ENCODE data around the gene NAV3. TPM values are rescaled to one million over a fixed set of nuclear protein-coding genes. Genes with fewer than 3 reads are reported as not detected.

NAV3 gene
- polyA plus RNA-seq, 1 donor from 2014 or later = 36.9 TPM

GRCh38 chr12:78194448-78194847 is 363.8 kb downstream of the NAV3 start:
- Histone ChIP-seq H3K27me3 (ENCODE audit: insufficient read depth, low read depth, low read length) (no peaks in the 10 kb centered on the region), H3K36me3 (ENCODE audit: insufficient read depth, low read length) (no peaks in the 10 kb centered on the region), H3K4me2 (ENCODE audit: low read length) (no peak overlapping the region), H3K9me3 (ENCODE audit: low read length) (no peaks in the 10 kb centered on the region), H3K27ac (ENCODE audit: low read length) (no peak overlapping the region), H3K9ac (ENCODE audit: low read length) (no peak overlapping the region), H2AFZ (ENCODE audit: low read depth, low read length) (no peak overlapping the region), H3K9me2 (ENCODE audit: insufficient read depth, low read length) (no peaks in the 10 kb centered on the region), H3K79me2 (replicated peaks; ENCODE audit: insufficient read depth, low read length) (no peaks in the 10 kb centered on the region), H3K4me3 (ENCODE audit: low read length) (no peak overlapping the region), H3F3A (ENCODE audit: insufficient read depth, low read length, poor library complexity, severe bottlenecking) (no peaks in the 10 kb centered on the region), H4K20me1 (ENCODE audit: insufficient read depth) (no peaks in the 10 kb centered on the region)
- TF ChIP-seq RAD21 (conservative IDR thresholded peaks at IDR 0.05) = no peak
- no peak for TF ChIP-seq EP300 (conservative IDR thresholded peaks at IDR 0.05; ENCODE audit: poor library complexity, severe bottlenecking)

GRCh38 chr12:78198896-78199295 is 368.2 kb downstream of the NAV3 start:
- Histone ChIP-seq H3K27me3 (ENCODE audit: insufficient read depth, low read depth, low read length) (no peaks in the 10 kb centered on the region), H3F3A (ENCODE audit: insufficient read depth, low read length, poor library complexity, severe bottlenecking) (no peaks in the 10 kb centered on the region), H3K4me3 (ENCODE audit: low read length) (no peak overlapping the region), H3K9me3 (ENCODE audit: low read length) (no peaks in the 10 kb centered on the region), H3K4me2 (ENCODE audit: low read length) (no peak overlapping the region), H3K36me3 (ENCODE audit: insufficient read depth, low read length) (no peaks in the 10 kb centered on the region), H3K9me2 (ENCODE audit: insufficient read depth, low read length) (no peaks in the 10 kb centered on the region), H3K27ac (ENCODE audit: low read length) (no peak overlapping the region), H4K20me1 (ENCODE audit: insufficient read depth) (no peaks in the 10 kb centered on the region), H2AFZ (ENCODE audit: low read depth, low read length) (no peak overlapping the region), H3K79me2 (replicated peaks; ENCODE audit: insufficient read depth, low read length) (no peaks in the 10 kb centered on the region), H3K9ac (ENCODE audit: low read length) (no peak overlapping the region)
- no peak for TF ChIP-seq SMC3 (conservative IDR thresholded peaks at IDR 0.05; ENCODE audit: poor library complexity)
- no peak for TF ChIP-seq EZH2 (IDR thresholded peaks at IDR 0.05; ENCODE audit: borderline replicate concordance, insufficient read depth, low read length, poor library complexity, severe bottlenecking)
- TF ChIP-seq, protein P1, sequence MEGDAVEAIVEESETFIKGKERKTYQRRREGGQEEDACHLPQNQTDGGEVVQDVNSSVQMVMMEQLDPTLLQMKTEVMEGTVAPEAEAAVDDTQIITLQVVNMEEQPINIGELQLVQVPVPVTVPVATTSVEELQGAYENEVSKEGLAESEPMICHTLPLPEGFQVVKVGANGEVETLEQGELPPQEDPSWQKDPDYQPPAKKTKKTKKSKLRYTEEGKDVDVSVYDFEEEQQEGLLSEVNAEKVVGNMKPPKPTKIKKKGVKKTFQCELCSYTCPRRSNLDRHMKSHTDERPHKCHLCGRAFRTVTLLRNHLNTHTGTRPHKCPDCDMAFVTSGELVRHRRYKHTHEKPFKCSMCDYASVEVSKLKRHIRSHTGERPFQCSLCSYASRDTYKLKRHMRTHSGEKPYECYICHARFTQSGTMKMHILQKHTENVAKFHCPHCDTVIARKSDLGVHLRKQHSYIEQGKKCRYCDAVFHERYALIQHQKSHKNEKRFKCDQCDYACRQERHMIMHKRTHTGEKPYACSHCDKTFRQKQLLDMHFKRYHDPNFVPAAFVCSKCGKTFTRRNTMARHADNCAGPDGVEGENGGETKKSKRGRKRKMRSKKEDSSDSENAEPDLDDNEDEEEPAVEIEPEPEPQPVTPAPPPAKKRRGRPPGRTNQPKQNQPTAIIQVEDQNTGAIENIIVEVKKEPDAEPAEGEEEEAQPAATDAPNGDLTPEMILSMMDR (IDR thresholded peaks at IDR 0.05; ENCODE audit: poor library complexity, severe bottlenecking) = no peak
- no peak for TF ChIP-seq POLR2AphosphoS5 (IDR thresholded peaks at IDR 0.05)
- TF ChIP-seq EP300 (conservative IDR thresholded peaks at IDR 0.05; ENCODE audit: poor library complexity, severe bottlenecking) = no peak
- no peak for TF ChIP-seq MXI1 (conservative IDR thresholded peaks at IDR 0.05; ENCODE audit: poor library complexity, severe bottlenecking)
- TF ChIP-seq, protein P2, sequence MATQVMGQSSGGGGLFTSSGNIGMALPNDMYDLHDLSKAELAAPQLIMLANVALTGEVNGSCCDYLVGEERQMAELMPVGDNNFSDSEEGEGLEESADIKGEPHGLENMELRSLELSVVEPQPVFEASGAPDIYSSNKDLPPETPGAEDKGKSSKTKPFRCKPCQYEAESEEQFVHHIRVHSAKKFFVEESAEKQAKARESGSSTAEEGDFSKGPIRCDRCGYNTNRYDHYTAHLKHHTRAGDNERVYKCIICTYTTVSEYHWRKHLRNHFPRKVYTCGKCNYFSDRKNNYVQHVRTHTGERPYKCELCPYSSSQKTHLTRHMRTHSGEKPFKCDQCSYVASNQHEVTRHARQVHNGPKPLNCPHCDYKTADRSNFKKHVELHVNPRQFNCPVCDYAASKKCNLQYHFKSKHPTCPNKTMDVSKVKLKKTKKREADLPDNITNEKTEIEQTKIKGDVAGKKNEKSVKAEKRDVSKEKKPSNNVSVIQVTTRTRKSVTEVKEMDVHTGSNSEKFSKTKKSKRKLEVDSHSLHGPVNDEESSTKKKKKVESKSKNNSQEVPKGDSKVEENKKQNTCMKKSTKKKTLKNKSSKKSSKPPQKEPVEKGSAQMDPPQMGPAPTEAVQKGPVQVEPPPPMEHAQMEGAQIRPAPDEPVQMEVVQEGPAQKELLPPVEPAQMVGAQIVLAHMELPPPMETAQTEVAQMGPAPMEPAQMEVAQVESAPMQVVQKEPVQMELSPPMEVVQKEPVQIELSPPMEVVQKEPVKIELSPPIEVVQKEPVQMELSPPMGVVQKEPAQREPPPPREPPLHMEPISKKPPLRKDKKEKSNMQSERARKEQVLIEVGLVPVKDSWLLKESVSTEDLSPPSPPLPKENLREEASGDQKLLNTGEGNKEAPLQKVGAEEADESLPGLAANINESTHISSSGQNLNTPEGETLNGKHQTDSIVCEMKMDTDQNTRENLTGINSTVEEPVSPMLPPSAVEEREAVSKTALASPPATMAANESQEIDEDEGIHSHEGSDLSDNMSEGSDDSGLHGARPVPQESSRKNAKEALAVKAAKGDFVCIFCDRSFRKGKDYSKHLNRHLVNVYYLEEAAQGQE (IDR thresholded peaks at IDR 0.05; ENCODE audit: borderline replicate concordance) = no peak
- no peak for TF ChIP-seq RAD21 (conservative IDR thresholded peaks at IDR 0.05)
- no peak for TF ChIP-seq TAF1 (IDR thresholded peaks at IDR 0.05; ENCODE audit: low read depth)

- H3K4me2 ChIP-seq (ENCODE audit: low read length) = no peak overlapping the region
- H3K27ac ChIP-seq (ENCODE audit: low read length) = no peak overlapping the region
- no peak overlapping the region for H2AFZ ChIP-seq (ENCODE audit: low read depth, low read length)
Observed at GRCh38 chr12:78199926-78200325, 369.2 kb downstream of the NAV3 start.

More at GRCh38 chr12:78199926-78200325, 369.2 kb downstream of the NAV3 start:
- Histone ChIP-seq H3K27me3 (ENCODE audit: insufficient read depth, low read depth, low read length) (no peaks in the 10 kb centered on the region), H3K9me2 (ENCODE audit: insufficient read depth, low read length) (no peaks in the 10 kb centered on the region), H3K36me3 (ENCODE audit: insufficient read depth, low read length) (no peaks in the 10 kb centered on the region), H3K9me3 (ENCODE audit: low read length) (no peaks in the 10 kb centered on the region), H3F3A (ENCODE audit: insufficient read depth, low read length, poor library complexity, severe bottlenecking) (no peaks in the 10 kb centered on the region), H3K4me3 (ENCODE audit: low read length) (no peak overlapping the region), H3K9ac (ENCODE audit: low read length) (no peak overlapping the region), H4K20me1 (ENCODE audit: insufficient read depth) (no peaks in the 10 kb centered on the region), H3K79me2 (replicated peaks; ENCODE audit: insufficient read depth, low read length) (no peaks in the 10 kb centered on the region)
- TF ChIP-seq, protein P1 (IDR thresholded peaks at IDR 0.05; ENCODE audit: poor library complexity, severe bottlenecking) = no peak
- TF ChIP-seq POLR2AphosphoS5 (IDR thresholded peaks at IDR 0.05) (no peak), SMC3 (conservative IDR thresholded peaks at IDR 0.05; ENCODE audit: poor library complexity) (no peak), EP300 (conservative IDR thresholded peaks at IDR 0.05; ENCODE audit: poor library complexity, severe bottlenecking) (no peak), RAD21 (conservative IDR thresholded peaks at IDR 0.05) (no peak), TAF1 (IDR thresholded peaks at IDR 0.05; ENCODE audit: low read depth) (no peak), EZH2 (IDR thresholded peaks at IDR 0.05; ENCODE audit: borderline replicate concordance, insufficient read depth, low read length, poor library complexity, severe bottlenecking) (no peak), MXI1 (conservative IDR thresholded peaks at IDR 0.05; ENCODE audit: poor library complexity, severe bottlenecking) (no peak)
- TF ChIP-seq, protein P2 (IDR thresholded peaks at IDR 0.05; ENCODE audit: borderline replicate concordance) = no peak

All from neural cell (in vitro differentiated cells).